HEK293 (cell line): ENCODE data around the gene PRDX2.

Experiments
- BCL11A ChIP-seq: fragments of 450-650 bp; formaldehyde crosslinking; IDR thresholded peaks from 2 replicates; pipeline ENCODE4 v1.5.1; 2016; ENCODE audit warnings: low read depth, missing biosample characterization, missing genetic modification characterization
- EGR2 ChIP-seq: fragments of 450-650 bp; formaldehyde crosslinking; IDR thresholded peaks from 2 replicates; pipeline ENCODE4 v1.5.1; 2016; ENCODE audit warnings: low read depth, missing biosample characterization, missing genetic modification characterization
- MZF1 ChIP-seq: fragments of 450-650 bp; formaldehyde crosslinking; IDR thresholded peaks from 2 replicates; pipeline ENCODE4 v1.5.1; 2017; ENCODE audit warnings: missing biosample characterization, missing genetic modification characterization, borderline replicate concordance
- SP7 ChIP-seq: fragments of 450-650 bp; formaldehyde crosslinking; IDR thresholded peaks from 2 replicates; pipeline ENCODE4 v1.5.1; 2016; ENCODE audit warnings: missing biosample characterization, missing genetic modification characterization
- ZBTB21 ChIP-seq: fragments of 450-650 bp; formaldehyde crosslinking; IDR thresholded peaks from 2 replicates; pipeline ENCODE4 v1.5.1; 2017; ENCODE audit warnings: missing biosample characterization, missing genetic modification characterization
- ZFP3 ChIP-seq: fragments of 450-650 bp; formaldehyde crosslinking; IDR thresholded peaks from 2 replicates; pipeline ENCODE4 v1.5.1; 2016; ENCODE audit warnings: low read depth, missing biosample characterization, missing genetic modification characterization
- ZNF146 ChIP-seq: fragments of 450-650 bp; formaldehyde crosslinking; IDR thresholded peaks from 2 replicates; pipeline ENCODE4 v1.5.1; 2016; ENCODE audit warnings: missing biosample characterization, missing genetic modification characterization
- ZNF157 ChIP-seq: fragments of 450-650 bp; formaldehyde crosslinking; IDR thresholded peaks from 2 replicates; pipeline ENCODE4 v1.5.1; 2016; ENCODE audit warnings: missing biosample characterization, missing genetic modification characterization
- ZNF175 ChIP-seq: fragments of 450-650 bp; formaldehyde crosslinking; IDR thresholded peaks from 2 replicates; pipeline ENCODE4 v1.5.1; 2016; ENCODE audit warnings: missing biosample characterization, missing genetic modification characterization
- ZNF2 ChIP-seq: fragments of 450-650 bp; formaldehyde crosslinking; IDR thresholded peaks from 2 replicates; pipeline ENCODE4 v1.5.1; 2016; ENCODE audit warnings: missing biosample characterization, missing genetic modification characterization
- ZNF202 ChIP-seq: fragments of 450-650 bp; formaldehyde crosslinking; IDR thresholded peaks from 2 replicates; pipeline ENCODE4 v1.5.1; 2016; ENCODE audit warnings: missing biosample characterization, missing genetic modification characterization, borderline replicate concordance
- ZNF211 ChIP-seq: fragments of 450-650 bp; formaldehyde crosslinking; IDR thresholded peaks from 2 replicates; pipeline ENCODE4 v1.5.1; 2016; ENCODE audit warnings: low read depth, missing biosample characterization, missing genetic modification characterization
- ZNF433 ChIP-seq: fragments of 450-650 bp; formaldehyde crosslinking; IDR thresholded peaks from 2 replicates; pipeline ENCODE4 v1.5.1; 2016; ENCODE audit warnings: missing biosample characterization, missing genetic modification characterization, low read depth
- ZNF449 ChIP-seq: fragments of 450-650 bp; formaldehyde crosslinking; IDR thresholded peaks from 2 replicates; pipeline ENCODE4 v1.5.1; 2017; ENCODE audit warnings: missing biosample characterization, mild to moderate bottlenecking, missing genetic modification characterization, moderate library complexity
- ZNF514 ChIP-seq: fragments of 450-650 bp; formaldehyde crosslinking; IDR thresholded peaks from 2 replicates; pipeline ENCODE4 v1.5.1; 2016; ENCODE audit warnings: missing biosample characterization, missing genetic modification characterization
- ZNF560 ChIP-seq: fragments of 450-650 bp; formaldehyde crosslinking; IDR thresholded peaks from 2 replicates; pipeline ENCODE4 v1.5.1; 2017; ENCODE audit warnings: missing biosample characterization, missing genetic modification characterization, borderline replicate concordance
- ZNF707 ChIP-seq: fragments of 450-650 bp; formaldehyde crosslinking; IDR thresholded peaks from 2 replicates; pipeline ENCODE4 v1.5.1; 2016; ENCODE audit warnings: missing biosample characterization, missing genetic modification characterization
- ZNF76 ChIP-seq: fragments of 450-650 bp; formaldehyde crosslinking; IDR thresholded peaks from 2 replicates; pipeline ENCODE4; 2016; ENCODE audit warnings: low read depth, missing biosample characterization, missing genetic modification characterization, borderline replicate concordance
- ZNF785 ChIP-seq: fragments of 450-650 bp; formaldehyde crosslinking; IDR thresholded peaks from 2 replicates; pipeline ENCODE4 v1.5.1; 2016; ENCODE audit warnings: missing biosample characterization, missing genetic modification characterization
- TF ChIP-seq, protein P1 (sequence below): sonication (generic); formaldehyde crosslinking; IDR thresholded peaks from 2 replicates; pipeline ENCODE4 v1.8.1; 2022; ENCODE audit warnings: mild to moderate bottlenecking, moderate library complexity, missing genetic modification reagents
- TF ChIP-seq, protein P2 (sequence below): fragments of 450-650 bp; formaldehyde crosslinking; IDR thresholded peaks from 2 replicates; pipeline ENCODE4 v1.5.1; 2016; ENCODE audit warnings: missing biosample characterization, missing genetic modification characterization
- TF ChIP-seq, protein P3 (sequence below): fragments of 450-650 bp; formaldehyde crosslinking; IDR thresholded peaks from 2 replicates; pipeline ENCODE4 v1.5.1; 2016; ENCODE audit warnings: missing biosample characterization, missing genetic modification characterization
- TF ChIP-seq, protein P4 (sequence below): fragments of 450-650 bp; formaldehyde crosslinking; IDR thresholded peaks from 2 replicates; pipeline ENCODE4 v1.5.1; 2016; ENCODE audit warnings: missing biosample characterization, missing genetic modification characterization
- TF ChIP-seq, protein P5 (sequence below): fragments of 450-650 bp; formaldehyde crosslinking; IDR thresholded peaks from 2 replicates; pipeline ENCODE4 v1.5.1; 2016; ENCODE audit warnings: missing biosample characterization, missing genetic modification characterization

Gene PRDX2

GRCh38 chr19:12782424-12783290 is 18.9 kb downstream of the PRDX2 start (continued):
- TF ChIP-seq, protein P1, sequence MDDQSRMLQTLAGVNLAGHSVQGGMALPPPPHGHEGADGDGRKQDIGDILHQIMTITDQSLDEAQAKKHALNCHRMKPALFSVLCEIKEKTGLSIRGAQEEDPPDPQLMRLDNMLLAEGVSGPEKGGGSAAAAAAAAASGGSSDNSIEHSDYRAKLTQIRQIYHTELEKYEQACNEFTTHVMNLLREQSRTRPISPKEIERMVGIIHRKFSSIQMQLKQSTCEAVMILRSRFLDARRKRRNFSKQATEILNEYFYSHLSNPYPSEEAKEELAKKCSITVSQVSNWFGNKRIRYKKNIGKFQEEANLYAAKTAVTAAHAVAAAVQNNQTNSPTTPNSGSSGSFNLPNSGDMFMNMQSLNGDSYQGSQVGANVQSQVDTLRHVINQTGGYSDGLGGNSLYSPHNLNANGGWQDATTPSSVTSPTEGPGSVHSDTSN (CRISPR knock-in tag), result peak; percentile 64; the same call in 1 of the 2 replicates
- TF ChIP-seq ZBTB21 (tag by site-specific recombination), result 0 out of 2 replicates have a peak, but pooled peaks have one; percentile 28
- TF ChIP-seq ZNF449, result peak; percentile 60; the same call in 1 of the 2 replicates
- TF ChIP-seq ZNF211 (tag by site-specific recombination), result no peak
- peak; percentile 99 for TF ChIP-seq ZNF785 (tag by site-specific recombination)
- TF ChIP-seq, protein P2, sequence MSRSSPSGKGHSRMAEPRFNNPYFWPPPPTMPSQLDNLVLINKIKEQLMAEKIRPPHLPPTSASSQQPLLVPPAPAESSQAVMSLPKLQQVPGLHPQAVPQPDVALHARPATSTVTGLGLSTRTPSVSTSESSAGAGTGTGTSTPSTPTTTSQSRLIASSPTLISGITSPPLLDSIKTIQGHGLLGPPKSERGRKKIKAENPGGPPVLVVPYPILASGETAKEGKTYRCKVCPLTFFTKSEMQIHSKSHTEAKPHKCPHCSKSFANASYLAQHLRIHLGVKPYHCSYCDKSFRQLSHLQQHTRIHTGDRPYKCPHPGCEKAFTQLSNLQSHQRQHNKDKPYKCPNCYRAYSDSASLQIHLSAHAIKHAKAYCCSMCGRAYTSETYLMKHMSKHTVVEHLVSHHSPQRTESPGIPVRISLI (tag by site-specific recombination), result no peak
- TF ChIP-seq MZF1 (tag by site-specific recombination), result no peak
- TF ChIP-seq ZNF560 (tag by site-specific recombination), result 0 out of 2 replicates have a peak, but pooled peaks have one; percentile 38
- peak; percentile 79; the same call in 1 of the 2 replicates for TF ChIP-seq ZNF2 (tag by site-specific recombination)
- no peak for TF ChIP-seq ZFP3 (tag by site-specific recombination)
- peak; percentile 76; the same call in 1 of the 2 replicates for TF ChIP-seq SP7 (tag by site-specific recombination)
- TF ChIP-seq ZNF76 (tag by site-specific recombination), result peak; percentile 60; the same call in 1 of the 2 replicates
- TF ChIP-seq ZNF175, result no peak
- TF ChIP-seq ZNF707 (tag by site-specific recombination), result no peak
- TF ChIP-seq ZNF433 (tag by site-specific recombination), result no peak
- peak; percentile 0; the same call in 1 of the 2 replicates for TF ChIP-seq ZNF146 (tag by site-specific recombination)
- TF ChIP-seq, protein P3, sequence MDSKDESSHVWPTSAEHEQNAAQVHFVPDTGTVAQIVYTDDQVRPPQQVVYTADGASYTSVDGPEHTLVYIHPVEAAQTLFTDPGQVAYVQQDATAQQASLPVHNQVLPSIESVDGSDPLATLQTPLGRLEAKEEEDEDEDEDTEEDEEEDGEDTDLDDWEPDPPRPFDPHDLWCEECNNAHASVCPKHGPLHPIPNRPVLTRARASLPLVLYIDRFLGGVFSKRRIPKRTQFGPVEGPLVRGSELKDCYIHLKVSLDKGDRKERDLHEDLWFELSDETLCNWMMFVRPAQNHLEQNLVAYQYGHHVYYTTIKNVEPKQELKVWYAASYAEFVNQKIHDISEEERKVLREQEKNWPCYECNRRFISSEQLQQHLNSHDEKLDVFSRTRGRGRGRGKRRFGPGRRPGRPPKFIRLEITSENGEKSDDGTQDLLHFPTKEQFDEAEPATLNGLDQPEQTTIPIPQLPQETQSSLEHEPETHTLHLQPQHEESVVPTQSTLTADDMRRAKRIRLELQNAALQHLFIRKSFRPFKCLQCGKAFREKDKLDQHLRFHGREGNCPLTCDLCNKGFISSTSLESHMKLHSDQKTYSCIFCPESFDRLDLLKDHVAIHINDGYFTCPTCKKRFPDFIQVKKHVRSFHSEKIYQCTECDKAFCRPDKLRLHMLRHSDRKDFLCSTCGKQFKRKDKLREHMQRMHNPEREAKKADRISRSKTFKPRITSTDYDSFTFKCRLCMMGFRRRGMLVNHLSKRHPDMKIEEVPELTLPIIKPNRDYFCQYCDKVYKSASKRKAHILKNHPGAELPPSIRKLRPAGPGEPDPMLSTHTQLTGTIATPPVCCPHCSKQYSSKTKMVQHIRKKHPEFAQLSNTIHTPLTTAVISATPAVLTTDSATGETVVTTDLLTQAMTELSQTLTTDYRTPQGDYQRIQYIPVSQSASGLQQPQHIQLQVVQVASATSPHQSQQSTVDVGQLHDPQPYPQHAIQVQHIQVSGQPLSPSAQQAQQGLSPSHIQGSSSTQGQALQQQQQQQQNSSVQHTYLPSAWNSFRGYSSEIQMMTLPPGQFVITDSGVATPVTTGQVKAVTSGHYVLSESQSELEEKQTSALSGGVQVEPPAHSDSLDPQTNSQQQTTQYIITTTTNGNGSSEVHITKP (tag by site-specific recombination), result peak; percentile 50; the same call in 1 of the 2 replicates
- no peak for TF ChIP-seq BCL11A (tag by site-specific recombination)
- TF ChIP-seq ZNF202 (tag by site-specific recombination), result no peak
- TF ChIP-seq, protein P4, sequence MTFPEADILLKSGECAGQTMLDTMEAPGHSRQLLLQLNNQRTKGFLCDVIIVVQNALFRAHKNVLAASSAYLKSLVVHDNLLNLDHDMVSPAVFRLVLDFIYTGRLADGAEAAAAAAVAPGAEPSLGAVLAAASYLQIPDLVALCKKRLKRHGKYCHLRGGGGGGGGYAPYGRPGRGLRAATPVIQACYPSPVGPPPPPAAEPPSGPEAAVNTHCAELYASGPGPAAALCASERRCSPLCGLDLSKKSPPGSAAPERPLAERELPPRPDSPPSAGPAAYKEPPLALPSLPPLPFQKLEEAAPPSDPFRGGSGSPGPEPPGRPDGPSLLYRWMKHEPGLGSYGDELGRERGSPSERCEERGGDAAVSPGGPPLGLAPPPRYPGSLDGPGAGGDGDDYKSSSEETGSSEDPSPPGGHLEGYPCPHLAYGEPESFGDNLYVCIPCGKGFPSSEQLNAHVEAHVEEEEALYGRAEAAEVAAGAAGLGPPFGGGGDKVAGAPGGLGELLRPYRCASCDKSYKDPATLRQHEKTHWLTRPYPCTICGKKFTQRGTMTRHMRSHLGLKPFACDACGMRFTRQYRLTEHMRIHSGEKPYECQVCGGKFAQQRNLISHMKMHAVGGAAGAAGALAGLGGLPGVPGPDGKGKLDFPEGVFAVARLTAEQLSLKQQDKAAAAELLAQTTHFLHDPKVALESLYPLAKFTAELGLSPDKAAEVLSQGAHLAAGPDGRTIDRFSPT (tag by site-specific recombination), result peak; percentile 45
- TF ChIP-seq EGR2 (tag by site-specific recombination), result peak; percentile 94
- TF ChIP-seq ZNF514, result no peak
- TF ChIP-seq ZNF157, result no peak
- TF ChIP-seq, protein P5, sequence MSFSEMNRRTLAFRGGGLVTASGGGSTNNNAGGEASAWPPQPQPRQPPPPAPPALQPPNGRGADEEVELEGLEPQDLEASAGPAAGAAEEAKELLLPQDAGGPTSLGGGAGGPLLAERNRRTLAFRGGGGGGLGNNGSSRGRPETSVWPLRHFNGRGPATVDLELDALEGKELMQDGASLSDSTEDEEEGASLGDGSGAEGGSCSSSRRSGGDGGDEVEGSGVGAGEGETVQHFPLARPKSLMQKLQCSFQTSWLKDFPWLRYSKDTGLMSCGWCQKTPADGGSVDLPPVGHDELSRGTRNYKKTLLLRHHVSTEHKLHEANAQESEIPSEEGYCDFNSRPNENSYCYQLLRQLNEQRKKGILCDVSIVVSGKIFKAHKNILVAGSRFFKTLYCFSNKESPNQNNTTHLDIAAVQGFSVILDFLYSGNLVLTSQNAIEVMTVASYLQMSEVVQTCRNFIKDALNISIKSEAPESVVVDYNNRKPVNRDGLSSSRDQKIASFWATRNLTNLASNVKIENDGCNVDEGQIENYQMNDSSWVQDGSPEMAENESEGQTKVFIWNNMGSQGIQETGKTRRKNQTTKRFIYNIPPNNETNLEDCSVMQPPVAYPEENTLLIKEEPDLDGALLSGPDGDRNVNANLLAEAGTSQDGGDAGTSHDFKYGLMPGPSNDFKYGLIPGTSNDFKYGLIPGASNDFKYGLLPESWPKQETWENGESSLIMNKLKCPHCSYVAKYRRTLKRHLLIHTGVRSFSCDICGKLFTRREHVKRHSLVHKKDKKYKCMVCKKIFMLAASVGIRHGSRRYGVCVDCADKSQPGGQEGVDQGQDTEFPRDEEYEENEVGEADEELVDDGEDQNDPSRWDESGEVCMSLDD (tag by site-specific recombination), result peak; percentile 77
